Hippocampal formation (tissue), 2 donors: ENCODE results near the gene TECRL.
A peak's percentile ranks its signal among the peaks of the same experiment; 100 is the strongest.

Source experiments
- DNase-seq, 2 donors: peaks; one replicate each; lab custom pipeline; 2025; lab: John Stamatoyannopoulos, UW

TECRL gene

GRCh38 chr4:64409300-64409699 is at the start of gene TECRL:
TSS of gene TECRL (minus strand) at chr4:64409450. CDS start at chr4:64409351, 99 bp downstream.
- no peak for DNase-seq

- no peak for DNase-seq
These were observed 23.4 kb upstream of the TECRL start for GRCh38 chr4:64432674-64433073.

GRCh38 chr4:64430933-64431332 is 21.7 kb upstream of the TECRL start:
- no peak for DNase-seq

GRCh38 chr4:64417974-64418373 is 8.7 kb upstream of the TECRL start:
- peak in 1 of 2 donors; percentile 26 for DNase-seq

GRCh38 chr4:64407000-64407399 is 2.2 kb downstream of the TECRL start:
- DNase-seq, result no peak

- DNase-seq, result no peak
These were observed 3.5 kb downstream of the TECRL start for GRCh38 chr4:64405761-64406160.

- no peak for DNase-seq
These were observed 6.6 kb downstream of the TECRL start for GRCh38 chr4:64402684-64403083.

GRCh38 chr4:64399313-64400109 is 9.7 kb downstream of the TECRL start:
- DNase-seq, result no peak

- no peak for DNase-seq
These were observed 14.8 kb downstream of the TECRL start for GRCh38 chr4:64394469-64394868.

- no peak for DNase-seq
These were observed 21.0 kb downstream of the TECRL start for GRCh38 chr4:64388252-64388651.

- DNase-seq, result no peak
These were observed 24.0 kb downstream of the TECRL start for GRCh38 chr4:64385220-64385619.

- no peak for DNase-seq
These were observed 24.7 kb downstream of the TECRL start for GRCh38 chr4:64384237-64385203.

GRCh38 chr4:64368741-64369140 is 40.5 kb downstream of the TECRL start:
- no peak for DNase-seq

- no peak for DNase-seq
These were observed 47.9 kb downstream of the TECRL start for GRCh38 chr4:64361399-64361740.

- no peak for DNase-seq
These were observed 48.4 kb downstream of the TECRL start for GRCh38 chr4:64360664-64361398.

- no peak for DNase-seq
These were observed 49.8 kb downstream of the TECRL start for GRCh38 chr4:64359489-64359888.

- no peak for DNase-seq
These were observed 55.3 kb downstream of the TECRL start for GRCh38 chr4:64353904-64354303.

- DNase-seq, result no peak
These were observed 67.5 kb downstream of the TECRL start for GRCh38 chr4:64341711-64342110.

- no peak for DNase-seq
These were observed 68.8 kb downstream of the TECRL start for GRCh38 chr4:64340218-64341110.

GRCh38 chr4:64334964-64335363 is 74.3 kb downstream of the TECRL start:
- DNase-seq, result no peak

GRCh38 chr4:64330143-64330542 is 79.1 kb downstream of the TECRL start:
- DNase-seq, result no peak
